Endothelial cell of umbilical vein (primary cell): ENCODE measurements around the gene KIDINS220. TPM values are rescaled to one million over a fixed set of nuclear protein-coding genes. Genes with fewer than 3 reads are reported as not detected.

ENCODE experiments used
- BruUV-seq: library from RNA; stranded (reverse); fragments of 400-500 nt; replicated peaks from 2 replicates; lab custom pipeline; 2021; lab: Mats Ljungman, UMichigan
- CTCF ChIA-PET: fragments of 300-600, 350-600 bp; sonication (Branson Sonifier 250); formaldehyde crosslinking; loops from one replicate; lab custom pipeline; 2021; ENCODE audit warnings: antibody characterized with exemption, inconsistent platforms; lab: Charles Lee
- POLR2A ChIA-PET: fragments of 300-600, 350-600 bp; sonication (Branson Sonifier 250); formaldehyde crosslinking; loops from one replicate; lab custom pipeline; 2021; ENCODE audit warnings: antibody characterized with exemption, inconsistent platforms; lab: Charles Lee
- DNase-seq: peaks from one replicate; pipeline ENCODE4 v3.0.0-alpha.2; 2011; ENCODE audit warnings: low read depth, low spot score
- FAIRE-seq: peaks from 2 replicates; lab custom pipeline; 2011; peaks lifted over from hg19 to GRCh38; lab: Jason Lieb, UNC
- H2AFZ ChIP-seq: 2 replicates; pipeline ENCODE4 v1.6.0; 2012; ENCODE audit warnings: low read depth, low read length, control low read depth, inconsistent platforms
- H3K27ac ChIP-seq: 2 replicates; pipeline ENCODE4 v1.5.1; 2011; ENCODE audit warnings: low read depth, mild to moderate bottlenecking, control low read depth, low read length, moderate library complexity; ENCODE audit not compliant: insufficient read depth
- H3K27me3 ChIP-seq, 2 experiments: 2 replicates each; pipeline versions ENCODE4 v1.6.0 to v1.6.1; 2011; ENCODE audit warnings: low read length in 2 of 2, mixed read lengths in 1 of 2; ENCODE audit not compliant: control insufficient read depth in 2 of 2, insufficient read depth in 2 of 2
- H3K36me3 ChIP-seq, 2 experiments: 2 replicates in 1 of 2; 3 replicates in 1 of 2; pipeline ENCODE4 v1.5.1; 2011; ENCODE audit warnings: low read length in 2 of 2, mild to moderate bottlenecking in 1 of 2, moderate library complexity in 1 of 2; ENCODE audit not compliant: control insufficient read depth in 2 of 2, insufficient read depth in 2 of 2; ENCODE audit errors: extremely low read depth in 1 of 2
- H3K4me1 ChIP-seq: 3 replicates; pipeline ENCODE4 v1.5.1; 2011; ENCODE audit warnings: mild to moderate bottlenecking, low read length; ENCODE audit not compliant: control insufficient read depth, insufficient read depth; ENCODE audit errors: extremely low read depth
- H3K4me2 ChIP-seq: 2 replicates; pipeline ENCODE4 v1.6.1; 2011; ENCODE audit warnings: low read length, control low read depth, mixed read lengths; ENCODE audit not compliant: insufficient read depth
- H3K4me3 ChIP-seq, 3 experiments: fragments of 200-600 bp in 1 of 3; sonication (generic), shearing (Covaris generic) in 1 of 3; replicated peaks in 1 of 3; 2 replicates each; pipeline ENCODE4 v1.5.1; 2011 to 2016; ENCODE audit warnings: control low read depth in 3 of 3, low read length in 3 of 3, mild to moderate bottlenecking in 2 of 3, inconsistent platforms in 1 of 3, low read depth in 1 of 3, moderate library complexity in 1 of 3; ENCODE audit not compliant: insufficient read depth in 1 of 3
- H3K79me2 ChIP-seq: 2 replicates; pipeline ENCODE4 v1.6.0; 2012; ENCODE audit warnings: low read length, inconsistent platforms; ENCODE audit not compliant: control insufficient read depth, insufficient read depth
- H3K9ac ChIP-seq: replicated peaks from 2 replicates; pipeline ENCODE3; 2011; ENCODE audit warnings: low read length, control low read depth; ENCODE audit not compliant: insufficient read depth; ENCODE audit errors: extremely low read depth
- H3K9me1 ChIP-seq: replicated peaks from 3 replicates; pipeline ENCODE4 v1.6.0; 2011; ENCODE audit warnings: mild to moderate bottlenecking, low read length; ENCODE audit not compliant: control insufficient read depth, insufficient read depth; ENCODE audit errors: extremely low read depth
- H3K9me3 ChIP-seq: replicated peaks from 2 replicates; pipeline ENCODE4 v1.5.1; 2012; ENCODE audit warnings: low read length, inconsistent platforms; ENCODE audit not compliant: control insufficient read depth, insufficient read depth
- H4K20me1 ChIP-seq: replicated peaks from 2 replicates; pipeline ENCODE3; 2011; ENCODE audit warnings: mild to moderate bottlenecking, low read length; ENCODE audit not compliant: control insufficient read depth, insufficient read depth; ENCODE audit errors: extremely low read depth
- CTCF ChIP-seq, 2 donors: IDR thresholded peaks; 1 replicate in 1 of 2; 2 replicates in 1 of 2; pipeline ENCODE4 v1.5.1; 2011; ENCODE audit warnings: low read length in 2 of 2, mild to moderate bottlenecking in 2 of 2, moderate library complexity in 2 of 2, control low read depth in 1 of 2, inconsistent platforms in 1 of 2, low read depth in 1 of 2; ENCODE audit not compliant: insufficient read depth in 1 of 2; ENCODE audit errors: extremely low read depth in 1 of 2
- EZH2 ChIP-seq: IDR thresholded peaks from 2 replicates; pipeline ENCODE4 v1.6.1; 2012; ENCODE audit warnings: borderline replicate concordance, low read depth, mild to moderate bottlenecking, moderate library complexity, low read length, inconsistent platforms; ENCODE audit not compliant: severe bottlenecking
- dilution Hi-C: fragments of 300-500 bp; cut with MboI; formaldehyde crosslinking; loops from one replicate; pipeline ENCODE4 v1.15.0; 2019; ENCODE audit warnings: low sequenced_read_pairs; ENCODE audit not compliant: extremely low pct_ligation_motif_present
- intact Hi-C: fragments of 100-400 bp; cut with micrococcal nuclease; formaldehyde crosslinking; loops from one replicate; pipeline ENCODE4 v1.10.0; 2022
- polyA plus RNA-seq, 4 experiments: library from polyadenylated mRNA; depleted of rRNA in 3 of 4; stranded (reverse) in 3 of 4; unstranded in 1 of 4; fragments of >200 nt; gene quantifications; 2 replicates each; pipeline versions ENCODE4 v1.2.1 to v1.2.3, GENCODE V29; 2011 to 2012; ENCODE audit warnings: missing spikeins in 1 of 4
- total RNA-seq: library from RNA; stranded (reverse); gene quantifications from 2 replicates; pipeline ENCODE4 v1.2.3, GENCODE V29; 2021
- TF ChIP-seq, protein P1 (sequence below): IDR thresholded peaks from 2 replicates; pipeline ENCODE4 v1.6.1; 2011; ENCODE audit not compliant: insufficient read depth, insufficient read length

The KIDINS220 gene
- total and polyA plus RNA-seq, 2 donors (not counting 3 experiments of a cell fraction or from before 2014, with no cell fraction given): 33.9 to 41.3 TPM

DNA sequence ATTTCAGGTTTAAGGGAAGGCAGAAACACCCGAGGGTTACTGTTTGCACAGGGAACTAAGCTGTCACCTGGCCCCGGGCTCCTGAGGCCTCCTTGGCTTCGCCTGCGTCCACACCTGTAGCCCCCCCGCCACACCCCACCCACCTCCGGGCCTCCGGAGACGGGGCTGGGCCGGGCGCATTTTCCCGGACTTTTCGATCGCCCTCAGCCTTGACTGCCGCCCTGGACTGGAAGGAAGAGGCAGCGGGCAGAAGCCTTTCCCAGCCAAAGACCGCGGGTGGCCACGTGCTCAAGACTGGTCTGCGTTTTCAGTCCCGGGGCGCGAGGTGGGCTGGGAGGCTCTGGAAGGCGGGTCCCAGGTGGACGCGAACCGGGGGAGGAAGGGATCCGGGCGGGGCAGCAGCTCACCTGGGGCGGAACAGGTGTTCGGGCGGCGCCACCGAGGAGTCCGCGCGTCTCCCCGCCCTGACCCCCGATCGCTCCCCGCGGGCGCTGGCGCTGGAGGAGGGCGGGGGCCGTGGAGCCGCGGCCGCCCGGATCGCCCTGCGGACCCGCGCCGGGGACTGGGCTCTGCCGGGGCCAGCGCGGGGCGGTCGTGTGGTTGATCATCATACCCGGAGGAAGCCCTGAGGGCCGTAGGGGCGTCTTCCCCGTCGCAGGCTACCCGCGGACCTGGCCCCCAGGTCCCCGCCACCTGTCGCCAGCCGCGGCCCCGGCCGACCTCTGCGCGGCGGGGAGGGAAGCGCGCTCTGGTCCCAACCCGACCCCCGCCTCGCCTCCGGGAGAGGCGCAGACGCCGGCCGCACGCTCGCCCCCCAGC, 152.3 kb downstream of the KIDINS220 start:
- dilution Hi-C loops: no loop called here
- TF ChIP-seq, protein P1, sequence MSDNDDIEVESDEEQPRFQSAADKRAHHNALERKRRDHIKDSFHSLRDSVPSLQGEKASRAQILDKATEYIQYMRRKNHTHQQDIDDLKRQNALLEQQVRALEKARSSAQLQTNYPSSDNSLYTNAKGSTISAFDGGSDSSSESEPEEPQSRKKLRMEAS: peak; percentile 74
- TF ChIP-seq CTCF (IDR thresholded peaks at IDR 0.05; ENCODE audit: extremely low read depth in 1 of 2, insufficient read depth in 1 of 2, low read depth in 1 of 2, low read length in 2 of 2): no peak
- peak; percentile 90 for TF ChIP-seq EZH2
- BruUV-seq: no TSS peak
- CTCF ChIA-PET: interaction anchor here (1.4 to 1.9 kb wide), 2 partner anchors 1257 to 1588 kb away, joined by 7 to 33 read pairs; no protein-coding TSS in a partner anchor
- Histone ChIP-seq H4K20me1 (no peaks in the 10 kb centered on the region), H3K9me3 (no peaks in the 10 kb centered on the region), H2AFZ (peak overlapping the region; percentile 52), H3K27me3 (peaks cover 8 to 22% of the 10 kb centered on the region in 2 experiments), H3K79me2 (no peaks in the 10 kb centered on the region), H3K4me2 (peak overlapping the region; percentile 51), H3K9ac (no peak overlapping the region), H3K4me1 (peaks cover 37% of the 10 kb centered on the region), H3K36me3 (no peaks in the 10 kb centered on the region), H3K9me1 (no peaks in the 10 kb centered on the region), H3K4me3 (peak overlapping the region in 2 of 3 experiments; percentile 22 to 43), H3K27ac (no peak overlapping the region)
- FAIRE-seq: no peak
- intact Hi-C loops: loop anchor here (1.0 to 10.0 kb wide), 5 partner anchors 40 to 1860 kb away; no protein-coding TSS in a partner anchor
- POLR2A ChIA-PET: no interaction called here
- DNase-seq: no peak
